IMR-90 (cell line): ENCODE results near the gene RPA3.

Experiments
- CEBPB ChIP-seq: IDR thresholded peaks from 2 replicates; pipeline ENCODE4 v1.6.1; 2012; ENCODE audit warnings: low read depth, low read length, improper control_type of control experiment
- CHD1 ChIP-seq: IDR thresholded peaks from 2 replicates; pipeline ENCODE4 v1.6.1; 2012; ENCODE audit warnings: low read depth, low read length, improper control_type of control experiment
- FOS ChIP-seq: fragments of 150-350 bp; IDR thresholded peaks from 2 replicates; pipeline ENCODE4 v1.6.1; 2016; ENCODE audit warnings: low read depth, low read length
- MAFK ChIP-seq: IDR thresholded peaks from 2 replicates; pipeline ENCODE4 v1.6.1; 2012; ENCODE audit warnings: low read depth, low read length, improper control_type of control experiment
- MAZ ChIP-seq: IDR thresholded peaks from 2 replicates; pipeline ENCODE4 v1.6.1; 2012; ENCODE audit warnings: low read depth, mild to moderate bottlenecking, low read length, improper control_type of control experiment, moderate library complexity, borderline replicate concordance
- POLR2A ChIP-seq: IDR thresholded peaks from 2 replicates; pipeline ENCODE4 v1.6.1; 2012; ENCODE audit warnings: mild to moderate bottlenecking, low read depth, low read length
- RAD21 ChIP-seq: IDR thresholded peaks from 2 replicates; pipeline ENCODE4 v1.6.1; 2012; ENCODE audit warnings: low read length, improper control_type of control experiment
- RFX5 ChIP-seq: IDR thresholded peaks from 2 replicates; pipeline ENCODE4 v1.8.0; 2012; ENCODE audit warnings: low read depth, mild to moderate bottlenecking, low read length, moderate library complexity
- USF2 ChIP-seq: fragments of 150-350 bp; IDR thresholded peaks from 2 replicates; pipeline ENCODE4 v1.6.1; 2017; ENCODE audit warnings: mild to moderate bottlenecking, antibody characterized with exemption, low read length, low read depth
- TF ChIP-seq, protein P1 (sequence below): conservative IDR thresholded peaks from 2 replicates; pipeline ENCODE4 v1.5.1; 2012; ENCODE audit warnings: mild to moderate bottlenecking, low read depth, low read length, improper control_type of control experiment

- TF ChIP-seq, protein P1, sequence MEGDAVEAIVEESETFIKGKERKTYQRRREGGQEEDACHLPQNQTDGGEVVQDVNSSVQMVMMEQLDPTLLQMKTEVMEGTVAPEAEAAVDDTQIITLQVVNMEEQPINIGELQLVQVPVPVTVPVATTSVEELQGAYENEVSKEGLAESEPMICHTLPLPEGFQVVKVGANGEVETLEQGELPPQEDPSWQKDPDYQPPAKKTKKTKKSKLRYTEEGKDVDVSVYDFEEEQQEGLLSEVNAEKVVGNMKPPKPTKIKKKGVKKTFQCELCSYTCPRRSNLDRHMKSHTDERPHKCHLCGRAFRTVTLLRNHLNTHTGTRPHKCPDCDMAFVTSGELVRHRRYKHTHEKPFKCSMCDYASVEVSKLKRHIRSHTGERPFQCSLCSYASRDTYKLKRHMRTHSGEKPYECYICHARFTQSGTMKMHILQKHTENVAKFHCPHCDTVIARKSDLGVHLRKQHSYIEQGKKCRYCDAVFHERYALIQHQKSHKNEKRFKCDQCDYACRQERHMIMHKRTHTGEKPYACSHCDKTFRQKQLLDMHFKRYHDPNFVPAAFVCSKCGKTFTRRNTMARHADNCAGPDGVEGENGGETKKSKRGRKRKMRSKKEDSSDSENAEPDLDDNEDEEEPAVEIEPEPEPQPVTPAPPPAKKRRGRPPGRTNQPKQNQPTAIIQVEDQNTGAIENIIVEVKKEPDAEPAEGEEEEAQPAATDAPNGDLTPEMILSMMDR, result no peak
- no peak for TF ChIP-seq RAD21
- no peak for TF ChIP-seq POLR2A
- no peak for TF ChIP-seq RFX5
- TF ChIP-seq CEBPB, result no peak
- TF ChIP-seq MAZ, result no peak
- no peak for TF ChIP-seq CHD1
- TF ChIP-seq MAFK, result no peak
- TF ChIP-seq USF2, result no peak
- TF ChIP-seq FOS, result no peak
Measured at GRCh38 chr7:7710469-7710868, 7.9 kb downstream of the RPA3 start.
